ENCODE results near the gene CORO2B. TPM values are rescaled to one million over a fixed set of nuclear protein-coding genes. Genes with fewer than 3 reads are reported as not detected.

CORO2B gene
- total RNA-seq, 2 donors from 2014 or later: 4.3 to 8.5 TPM

GRCh38 chr15:68566377-68566954 is 12.3 kb upstream of the CORO2B start:
- H3K27ac ChIP-seq: no peak overlapping the region
- DNase-seq (ENCODE audit: low spot score): no peak
- H3K9me3 ChIP-seq: no peaks in the 10 kb centered on the region
- H3K4me1 ChIP-seq (ENCODE audit: control insufficient read depth in 1 of 2, low read depth in 2 of 2): no peaks in the 10 kb centered on the region
- no peaks in the 10 kb centered on the region for H3K36me3 ChIP-seq
- no peak for ATAC-seq (ENCODE audit: insufficient number of reproducible peaks, low FRiP score, low read depth)
- TF ChIP-seq CTCF (IDR thresholded peaks at IDR 0.05): no peak
- no peak overlapping the region for H3K4me3 ChIP-seq
- H3K27me3 ChIP-seq (replicated peaks; ENCODE audit: insufficient read depth): no peaks in the 10 kb centered on the region

- Histone ChIP-seq H3K9me3 (no peaks in the 10 kb centered on the region), H3K36me3 (no peaks in the 10 kb centered on the region), H3K4me3 (no peak overlapping the region), H3K27ac (no peak overlapping the region), H3K4me1 (ENCODE audit: control insufficient read depth in 1 of 2, low read depth in 2 of 2) (no peaks in the 10 kb centered on the region), H3K27me3 (replicated peaks; ENCODE audit: insufficient read depth) (no peaks in the 10 kb centered on the region)
- ATAC-seq (ENCODE audit: insufficient number of reproducible peaks, low FRiP score, low read depth) (no peak), DNase-seq (ENCODE audit: low spot score) (no peak)
- no peak for TF ChIP-seq CTCF (IDR thresholded peaks at IDR 0.05)
Measured at GRCh38 chr15:68567345-68567744, 11.4 kb upstream of the CORO2B start.

GRCh38 chr15:68570974-68571373 is 7.8 kb upstream of the CORO2B start:
- TF ChIP-seq CTCF (IDR thresholded peaks at IDR 0.05): no peak
- DNase-seq (ENCODE audit: low spot score) (no peak), ATAC-seq (ENCODE audit: insufficient number of reproducible peaks, low FRiP score, low read depth) (no peak)
- H3K4me1 ChIP-seq (ENCODE audit: control insufficient read depth in 1 of 2, low read depth in 2 of 2): no peaks in the 10 kb centered on the region
- H3K9me3 ChIP-seq: no peaks in the 10 kb centered on the region
- H3K4me3 ChIP-seq: no peak overlapping the region
- no peak overlapping the region for H3K27ac ChIP-seq
- H3K36me3 ChIP-seq: no peaks in the 10 kb centered on the region
- H3K27me3 ChIP-seq (replicated peaks; ENCODE audit: insufficient read depth): no peaks in the 10 kb centered on the region

GRCh38 chr15:68571582-68571981 is 7.2 kb upstream of the CORO2B start:
- Histone ChIP-seq H3K27ac (no peak overlapping the region), H3K36me3 (no peaks in the 10 kb centered on the region), H3K9me3 (no peaks in the 10 kb centered on the region), H3K4me1 (ENCODE audit: control insufficient read depth in 1 of 2, low read depth in 2 of 2) (no peaks in the 10 kb centered on the region), H3K4me3 (no peak overlapping the region), H3K27me3 (replicated peaks; ENCODE audit: insufficient read depth) (no peaks in the 10 kb centered on the region)
- DNase-seq (ENCODE audit: low spot score) (no peak), ATAC-seq (ENCODE audit: insufficient number of reproducible peaks, low FRiP score, low read depth) (no peak)
- no peak for TF ChIP-seq CTCF (IDR thresholded peaks at IDR 0.05)

- no peak for TF ChIP-seq CTCF (IDR thresholded peaks at IDR 0.05)
Measured at GRCh38 chr15:68572309-68572708, 6.5 kb upstream of the CORO2B start.

More at GRCh38 chr15:68572309-68572708, 6.5 kb upstream of the CORO2B start:
- ATAC-seq (ENCODE audit: insufficient number of reproducible peaks, low FRiP score, low read depth) (no peak), DNase-seq (ENCODE audit: low spot score) (no peak)
- H3K4me3 ChIP-seq: no peak overlapping the region
- no peaks in the 10 kb centered on the region for H3K36me3 ChIP-seq
- no peaks in the 10 kb centered on the region for H3K9me3 ChIP-seq
- no peaks in the 10 kb centered on the region for H3K27me3 ChIP-seq (replicated peaks; ENCODE audit: insufficient read depth)
- no peak overlapping the region for H3K27ac ChIP-seq
- peaks cover 0 to 3% of the 10 kb centered on the region in 2 donors for H3K4me1 ChIP-seq (ENCODE audit: control insufficient read depth in 1 of 2, low read depth in 2 of 2)
